Fibroblast of skin of abdomen (primary cell): ENCODE measurements around the gene SIX3.

ENCODE experiments used
- DNase-seq: peaks from one replicate; pipeline ENCODE4 v3.0.0-alpha.2; 2013

The SIX3 gene

GRCh38 chr2:44931198-44931780 is 10.2 kb upstream of the SIX3 start:
- DNase-seq: no peak

GRCh38 chr2:44932079-44932478 is 9.4 kb upstream of the SIX3 start:
- DNase-seq: no peak

- DNase-seq: no peak
Measured at GRCh38 chr2:44932564-44933392, 8.7 kb upstream of the SIX3 start.

GRCh38 chr2:44933434-44933951 is 8.0 kb upstream of the SIX3 start:
- DNase-seq: no peak

- DNase-seq: no peak
Measured at GRCh38 chr2:44934038-44934982, 7.2 kb upstream of the SIX3 start.

GRCh38 chr2:44934983-44935728 is 6.3 kb upstream of the SIX3 start:
- DNase-seq: no peak

GRCh38 chr2:44935729-44936098 is 5.8 kb upstream of the SIX3 start:
- DNase-seq: no peak

- DNase-seq: no peak
Measured at GRCh38 chr2:44936275-44936674, 5.2 kb upstream of the SIX3 start.

- DNase-seq: no peak
Measured at GRCh38 chr2:44936715-44937687, 4.5 kb upstream of the SIX3 start.

GRCh38 chr2:44937688-44938240 is 3.7 kb upstream of the SIX3 start:
- no peak for DNase-seq

GRCh38 chr2:44938287-44939105 is 3.0 kb upstream of the SIX3 start:
- no peak for DNase-seq

- no peak for DNase-seq
Measured at GRCh38 chr2:44939106-44940048, 2.1 kb upstream of the SIX3 start.

- DNase-seq: no peak
Measured at GRCh38 chr2:44940049-44940494, 1.4 kb upstream of the SIX3 start.

GRCh38 chr2:44940732-44941464 is 604 bp upstream of the SIX3 start:
- DNase-seq: no peak

- no peak for DNase-seq
Measured at GRCh38 chr2:44942304-44943030, 965 bp downstream of the SIX3 start.

- DNase-seq: no peak
Measured at GRCh38 chr2:44943031-44943692, 1.7 kb downstream of the SIX3 start.
